ENCODE results near the gene MAML1.

Gene MAML1

GRCh38 chr5:179769796-179770195 lies 37.2 kb downstream of the MAML1 start:
- no peaks in the 10 kb centered on the region for H3K27me3 ChIP-seq (ENCODE audit: control insufficient read depth, insufficient read depth, low read length)
- no peak overlapping the region for H3K4me3 ChIP-seq (ENCODE audit: low read length)
- peaks cover 21% of the 10 kb centered on the region for H3K4me1 ChIP-seq (ENCODE audit: control insufficient read depth, insufficient read depth, low read length)
- H3K36me3 ChIP-seq (ENCODE audit: insufficient read depth, low read length): peaks cover 75% of the 10 kb centered on the region
- no peak overlapping the region for H3K4me2 ChIP-seq (ENCODE audit: low read length)
- no peak overlapping the region for H3K9ac ChIP-seq (ENCODE audit: low read depth, low read length)
- no peaks in the 10 kb centered on the region for H3K9me3 ChIP-seq (replicated peaks; ENCODE audit: low read length)

GRCh38 chr5:179771311-179771895 lies 38.8 kb downstream of the MAML1 start:
- Histone ChIP-seq H3K4me1 (ENCODE audit: control insufficient read depth, insufficient read depth, low read length) (peaks cover 5% of the 10 kb centered on the region), H3K9me3 (replicated peaks; ENCODE audit: low read length) (no peaks in the 10 kb centered on the region), H3K36me3 (ENCODE audit: insufficient read depth, low read length) (peaks cover 82% of the 10 kb centered on the region), H3K4me3 (ENCODE audit: low read length) (no peak overlapping the region), H3K27me3 (ENCODE audit: control insufficient read depth, insufficient read depth, low read length) (no peaks in the 10 kb centered on the region), H3K4me2 (ENCODE audit: low read length) (no peak overlapping the region), H3K9ac (ENCODE audit: low read depth, low read length) (no peak overlapping the region)

DNA sequence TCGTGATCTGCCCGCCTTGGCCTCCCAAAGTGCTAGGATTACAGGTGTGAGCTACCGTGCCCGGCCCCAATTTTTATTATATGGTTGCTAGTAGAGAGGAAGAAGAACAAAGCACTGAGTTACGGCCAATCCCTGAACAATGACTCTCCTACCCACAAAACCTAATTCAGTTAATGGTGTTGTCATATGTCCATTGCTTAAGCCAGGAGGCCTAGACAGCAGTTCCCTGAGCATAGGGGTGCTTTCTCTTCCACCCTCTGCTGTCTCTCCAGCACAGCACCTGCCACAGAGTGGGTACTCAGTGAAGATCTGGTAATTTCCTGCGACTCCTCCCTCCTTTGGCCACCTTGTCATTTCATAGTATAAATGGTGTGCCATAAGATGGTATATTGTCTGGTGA lies 39.7 kb downstream of the MAML1 start:
- Histone ChIP-seq H3K27me3 (ENCODE audit: control insufficient read depth, insufficient read depth, low read length) (no peaks in the 10 kb centered on the region), H3K4me3 (ENCODE audit: low read length) (no peak overlapping the region), H3K9me3 (replicated peaks; ENCODE audit: low read length) (no peaks in the 10 kb centered on the region), H3K4me1 (ENCODE audit: control insufficient read depth, insufficient read depth, low read length) (no peaks in the 10 kb centered on the region), H3K9ac (ENCODE audit: low read depth, low read length) (no peak overlapping the region), H3K4me2 (ENCODE audit: low read length) (no peak overlapping the region), H3K36me3 (ENCODE audit: insufficient read depth, low read length) (peaks cover 79% of the 10 kb centered on the region)

- Histone ChIP-seq H3K4me3 (ENCODE audit: low read length) (no peak overlapping the region), H3K9ac (ENCODE audit: low read depth, low read length) (no peak overlapping the region), H3K27me3 (ENCODE audit: control insufficient read depth, insufficient read depth, low read length) (no peaks in the 10 kb centered on the region), H3K4me1 (ENCODE audit: control insufficient read depth, insufficient read depth, low read length) (no peaks in the 10 kb centered on the region), H3K36me3 (ENCODE audit: insufficient read depth, low read length) (peaks cover 78% of the 10 kb centered on the region), H3K9me3 (replicated peaks; ENCODE audit: low read length) (no peaks in the 10 kb centered on the region), H3K4me2 (ENCODE audit: low read length) (no peak overlapping the region)
Measured at GRCh38 chr5:179773686-179774040, 41.0 kb downstream of the MAML1 start.

GRCh38 chr5:179774442-179774841 lies 41.8 kb downstream of the MAML1 start:
- H3K9me3 ChIP-seq (replicated peaks; ENCODE audit: low read length): no peaks in the 10 kb centered on the region
- no peaks in the 10 kb centered on the region for H3K27me3 ChIP-seq (ENCODE audit: control insufficient read depth, insufficient read depth, low read length)
- no peak overlapping the region for H3K4me3 ChIP-seq (ENCODE audit: low read length)
- H3K9ac ChIP-seq (ENCODE audit: low read depth, low read length): no peak overlapping the region
- H3K36me3 ChIP-seq (ENCODE audit: insufficient read depth, low read length): peaks cover 73% of the 10 kb centered on the region
- no peaks in the 10 kb centered on the region for H3K4me1 ChIP-seq (ENCODE audit: control insufficient read depth, insufficient read depth, low read length)
- no peak overlapping the region for H3K4me2 ChIP-seq (ENCODE audit: low read length)

DNA sequence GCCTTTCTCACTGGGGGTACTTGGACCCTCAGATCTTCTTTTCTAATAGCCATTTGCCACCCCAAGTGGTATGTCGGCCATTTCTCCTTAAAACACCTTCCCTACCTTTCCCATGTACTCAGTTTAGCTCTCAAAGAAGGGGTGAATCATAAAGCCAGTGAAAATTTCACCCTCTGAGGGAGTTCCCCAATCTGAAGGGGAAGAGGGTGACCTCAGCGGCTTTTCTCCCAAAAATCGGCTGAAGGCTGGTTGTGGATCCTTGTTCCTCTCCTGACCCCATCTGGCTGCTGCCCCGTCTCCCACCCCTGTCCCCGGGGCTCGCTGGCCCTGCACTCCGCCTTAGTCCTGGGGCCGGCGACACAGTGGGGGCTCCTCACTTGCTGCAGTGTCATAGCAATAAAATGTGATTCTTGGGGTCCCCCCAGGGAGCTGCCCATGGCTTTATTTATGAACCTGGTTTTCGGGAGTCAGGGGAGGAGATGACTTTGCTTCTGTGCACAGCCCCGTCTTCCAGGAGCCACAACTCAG lies 43.9 kb downstream of the MAML1 start:
- H3K27me3 ChIP-seq (ENCODE audit: control insufficient read depth, insufficient read depth, low read length): no peaks in the 10 kb centered on the region
- H3K4me1 ChIP-seq (ENCODE audit: control insufficient read depth, insufficient read depth, low read length): no peaks in the 10 kb centered on the region
- H3K9me3 ChIP-seq (replicated peaks; ENCODE audit: low read length): no peaks in the 10 kb centered on the region
- no peak overlapping the region for H3K9ac ChIP-seq (ENCODE audit: low read depth, low read length)
- no peak overlapping the region for H3K4me2 ChIP-seq (ENCODE audit: low read length)
- peaks cover 68% of the 10 kb centered on the region for H3K36me3 ChIP-seq (ENCODE audit: insufficient read depth, low read length)
- no peak overlapping the region for H3K4me3 ChIP-seq (ENCODE audit: low read length)

GRCh38 chr5:179777456-179777855 lies 44.8 kb downstream of the MAML1 start:
- Histone ChIP-seq H3K4me2 (ENCODE audit: low read length) (no peak overlapping the region), H3K27me3 (ENCODE audit: control insufficient read depth, insufficient read depth, low read length) (no peaks in the 10 kb centered on the region), H3K9ac (ENCODE audit: low read depth, low read length) (no peak overlapping the region), H3K4me1 (ENCODE audit: control insufficient read depth, insufficient read depth, low read length) (no peaks in the 10 kb centered on the region), H3K4me3 (ENCODE audit: low read length) (no peak overlapping the region), H3K36me3 (ENCODE audit: insufficient read depth, low read length) (peaks cover 60% of the 10 kb centered on the region), H3K9me3 (replicated peaks; ENCODE audit: low read length) (no peaks in the 10 kb centered on the region)

- Histone ChIP-seq H3K9ac (ENCODE audit: low read depth, low read length) (no peak overlapping the region), H3K36me3 (ENCODE audit: insufficient read depth, low read length) (peaks cover 57% of the 10 kb centered on the region)
Measured at GRCh38 chr5:179777909-179778308, 45.3 kb downstream of the MAML1 start.

GRCh38 chr5:179778591-179778990 lies 46.0 kb downstream of the MAML1 start:
- no peak overlapping the region for H3K9ac ChIP-seq (ENCODE audit: low read depth, low read length)
- H3K27me3 ChIP-seq (ENCODE audit: control insufficient read depth, insufficient read depth, low read length): no peaks in the 10 kb centered on the region
- H3K4me1 ChIP-seq (ENCODE audit: control insufficient read depth, insufficient read depth, low read length): no peaks in the 10 kb centered on the region
- H3K36me3 ChIP-seq (ENCODE audit: insufficient read depth, low read length): peaks cover 51% of the 10 kb centered on the region
- H3K4me2 ChIP-seq (ENCODE audit: low read length): no peak overlapping the region
- H3K4me3 ChIP-seq (ENCODE audit: low read length): no peak overlapping the region
- no peaks in the 10 kb centered on the region for H3K9me3 ChIP-seq (replicated peaks; ENCODE audit: low read length)

More at GRCh38 chr5:179777909-179778308, 45.3 kb downstream of the MAML1 start:
- Histone ChIP-seq H3K4me2 (ENCODE audit: low read length) (no peak overlapping the region), H3K27me3 (ENCODE audit: control insufficient read depth, insufficient read depth, low read length) (no peaks in the 10 kb centered on the region), H3K4me1 (ENCODE audit: control insufficient read depth, insufficient read depth, low read length) (no peaks in the 10 kb centered on the region), H3K9me3 (replicated peaks; ENCODE audit: low read length) (no peaks in the 10 kb centered on the region), H3K4me3 (ENCODE audit: low read length) (no peak overlapping the region)

GRCh38 chr5:179779826-179780225 lies 47.2 kb downstream of the MAML1 start:
- H3K27me3 ChIP-seq (ENCODE audit: control insufficient read depth, insufficient read depth, low read length): no peaks in the 10 kb centered on the region
- H3K36me3 ChIP-seq (ENCODE audit: insufficient read depth, low read length): peaks cover 40% of the 10 kb centered on the region
- no peak overlapping the region for H3K9ac ChIP-seq (ENCODE audit: low read depth, low read length)
- no peaks in the 10 kb centered on the region for H3K4me1 ChIP-seq (ENCODE audit: control insufficient read depth, insufficient read depth, low read length)
- no peak overlapping the region for H3K4me2 ChIP-seq (ENCODE audit: low read length)
- no peak overlapping the region for H3K4me3 ChIP-seq (ENCODE audit: low read length)
- H3K9me3 ChIP-seq (replicated peaks; ENCODE audit: low read length): no peaks in the 10 kb centered on the region

- Histone ChIP-seq H3K9ac (ENCODE audit: low read depth, low read length) (no peak overlapping the region), H3K36me3 (ENCODE audit: insufficient read depth, low read length) (peaks cover 35% of the 10 kb centered on the region), H3K4me3 (ENCODE audit: low read length) (no peak overlapping the region), H3K9me3 (replicated peaks; ENCODE audit: low read length) (no peaks in the 10 kb centered on the region), H3K4me2 (ENCODE audit: low read length) (no peak overlapping the region), H3K27me3 (ENCODE audit: control insufficient read depth, insufficient read depth, low read length) (no peaks in the 10 kb centered on the region), H3K4me1 (ENCODE audit: control insufficient read depth, insufficient read depth, low read length) (no peaks in the 10 kb centered on the region)
Measured at GRCh38 chr5:179780362-179780761, 47.7 kb downstream of the MAML1 start.

- H3K4me3 ChIP-seq (ENCODE audit: low read length): no peak overlapping the region
- no peak overlapping the region for H3K4me2 ChIP-seq (ENCODE audit: low read length)
- no peaks in the 10 kb centered on the region for H3K4me1 ChIP-seq (ENCODE audit: control insufficient read depth, insufficient read depth, low read length)
- H3K27me3 ChIP-seq (ENCODE audit: control insufficient read depth, insufficient read depth, low read length): no peaks in the 10 kb centered on the region
- H3K36me3 ChIP-seq (ENCODE audit: insufficient read depth, low read length): peaks cover 21% of the 10 kb centered on the region
- no peaks in the 10 kb centered on the region for H3K9me3 ChIP-seq (replicated peaks; ENCODE audit: low read length)
- H3K9ac ChIP-seq (ENCODE audit: low read depth, low read length): no peak overlapping the region
Measured at GRCh38 chr5:179781846-179782245, 49.2 kb downstream of the MAML1 start.

Measured in skeletal muscle satellite cell (primary cell).